Activated gamma-delta T cell treated with Interleukin-2 at 50 U/mL for 16 hours (primary cell): ENCODE results near the gene PRDM16.

ENCODE experiments used
- DNase-seq: peaks from one replicate; pipeline ENCODE4 v3.0.0-alpha.2; 2020

Gene PRDM16

DNA sequence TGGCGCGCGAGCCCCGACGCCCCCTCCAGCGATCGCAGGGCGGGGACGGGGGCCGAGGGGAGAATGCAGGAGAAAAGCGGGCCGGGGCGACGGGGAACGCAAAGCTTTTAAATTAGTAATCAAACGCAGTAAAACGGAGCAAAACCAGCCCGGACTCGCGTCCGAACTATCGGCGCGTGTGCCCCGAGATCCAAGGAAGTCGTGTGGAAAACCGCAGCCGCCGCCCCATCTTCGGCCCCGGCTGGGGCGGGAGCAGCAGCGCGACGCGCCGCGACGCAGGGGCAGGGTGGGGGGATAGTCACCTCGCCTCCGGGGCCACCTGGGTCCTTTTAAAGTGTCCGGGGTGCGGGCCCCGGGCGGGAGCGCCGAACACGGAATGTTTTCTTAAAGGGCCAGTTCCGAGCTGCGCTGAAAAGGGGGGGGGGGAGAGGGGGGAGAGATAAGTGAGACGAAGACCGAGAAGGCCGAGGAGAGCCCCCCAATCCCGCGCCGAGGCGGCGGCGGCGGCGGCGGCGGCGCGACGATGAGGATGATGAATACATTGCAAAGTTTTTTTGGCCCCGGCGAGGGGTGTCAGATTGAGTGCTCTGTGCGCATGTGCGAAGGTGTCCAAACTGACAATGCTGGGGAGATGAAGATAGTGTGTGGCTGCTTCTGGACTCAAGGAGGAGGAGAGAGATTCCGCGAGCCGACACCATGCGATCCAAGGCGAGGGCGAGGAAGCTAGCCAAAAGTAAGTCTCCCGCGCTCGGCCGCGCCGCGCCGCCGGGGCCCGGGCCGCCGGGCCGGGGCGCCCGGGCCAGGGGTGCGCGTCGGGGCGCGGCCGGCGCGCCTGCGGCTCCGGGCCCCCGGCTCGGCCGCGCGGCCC is at the start of gene PRDM16:
PRDM16 (plus strand) TSS at position 640 of the 868 bp plus-strand sequence; CDS start at position 697, 57 bp downstream.
- DNase-seq: no peak

DNA sequence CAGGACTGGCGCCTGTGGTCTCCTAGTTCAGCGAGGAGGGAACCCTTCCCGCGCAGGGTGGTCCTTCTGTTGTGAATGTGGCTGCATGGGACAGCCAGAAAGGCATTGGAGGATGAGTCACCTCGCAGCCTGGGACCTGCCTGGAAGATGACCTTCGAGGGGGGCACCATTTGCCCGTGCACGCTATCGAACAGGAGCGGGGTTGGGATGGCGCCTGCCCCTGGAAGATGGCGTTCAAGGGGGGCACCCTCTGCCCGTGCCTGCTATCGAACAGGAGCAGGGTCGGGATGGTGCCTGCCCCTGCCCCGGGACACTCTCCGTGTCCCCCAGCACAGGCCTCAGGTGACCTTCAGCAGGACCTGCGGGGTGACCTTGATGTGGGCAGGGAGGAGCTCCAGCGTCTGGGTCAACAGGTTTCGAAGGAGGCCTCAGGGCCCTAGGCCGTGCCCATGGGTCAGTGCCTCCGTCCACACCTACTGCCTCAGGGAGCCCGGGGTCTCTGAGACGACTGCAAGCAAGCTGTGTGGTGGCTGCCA is 49.4 kb upstream of the PRDM16 start:
- DNase-seq: no peak

DNA sequence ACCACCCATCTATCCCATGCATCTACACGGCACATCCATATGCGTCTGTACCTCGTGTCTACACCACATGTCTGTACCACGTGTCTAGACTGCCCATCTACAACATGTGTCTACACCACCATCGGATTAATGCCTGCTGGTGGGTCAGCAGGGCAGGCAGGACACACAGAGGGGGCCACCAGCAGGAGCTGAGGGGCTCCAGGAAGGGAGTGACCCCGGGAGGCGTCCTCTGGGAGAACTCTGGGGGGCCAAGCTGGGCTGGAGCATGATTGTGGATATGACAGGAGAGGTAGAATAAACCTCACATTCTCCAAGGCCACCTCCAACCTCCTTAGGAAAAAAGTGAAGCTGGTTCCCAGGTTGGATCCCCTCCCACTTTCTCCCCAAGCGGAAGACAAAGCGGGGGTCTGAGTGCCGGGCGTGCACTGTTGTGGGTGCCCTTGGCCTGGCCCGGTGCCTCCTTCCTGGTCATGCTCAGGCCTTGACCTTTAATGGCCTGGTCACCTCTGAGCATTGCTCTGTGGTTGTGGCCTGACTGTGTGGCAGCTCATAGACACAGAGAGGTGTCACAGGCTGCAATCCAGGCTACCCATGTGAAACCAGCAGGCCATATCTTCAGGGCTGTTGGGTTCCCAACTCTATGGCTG is 48.6 kb upstream of the PRDM16 start:
- no peak for DNase-seq

DNA sequence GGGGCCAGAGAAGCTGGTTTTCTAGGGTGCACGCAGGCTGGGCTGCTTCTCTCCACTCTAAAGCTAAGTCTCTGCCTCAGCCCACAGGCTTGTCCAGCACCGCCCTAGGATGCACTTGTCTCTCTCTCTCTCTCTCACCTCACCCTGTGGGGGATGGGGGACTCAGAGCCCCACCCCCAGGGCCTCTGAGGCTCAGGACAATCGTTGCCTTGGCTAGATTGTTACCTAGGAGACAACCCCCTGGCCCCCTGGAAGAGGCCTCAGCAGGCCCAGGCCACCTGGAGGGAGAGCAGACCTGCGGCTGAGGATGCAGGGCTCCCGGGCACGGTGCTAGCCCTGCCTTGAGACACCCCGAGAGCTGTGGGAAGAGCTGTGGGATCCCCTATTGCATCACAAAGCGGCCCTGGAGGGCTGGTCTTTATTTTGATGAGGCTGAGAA is 47.8 kb upstream of the PRDM16 start, which contains the start of gene ACTRT2:
ACTRT2 (plus strand) TSS at position 235 of the 439 bp plus-strand sequence. CDS start 220 bp downstream, outside the sequence.
- no peak for DNase-seq

DNA sequence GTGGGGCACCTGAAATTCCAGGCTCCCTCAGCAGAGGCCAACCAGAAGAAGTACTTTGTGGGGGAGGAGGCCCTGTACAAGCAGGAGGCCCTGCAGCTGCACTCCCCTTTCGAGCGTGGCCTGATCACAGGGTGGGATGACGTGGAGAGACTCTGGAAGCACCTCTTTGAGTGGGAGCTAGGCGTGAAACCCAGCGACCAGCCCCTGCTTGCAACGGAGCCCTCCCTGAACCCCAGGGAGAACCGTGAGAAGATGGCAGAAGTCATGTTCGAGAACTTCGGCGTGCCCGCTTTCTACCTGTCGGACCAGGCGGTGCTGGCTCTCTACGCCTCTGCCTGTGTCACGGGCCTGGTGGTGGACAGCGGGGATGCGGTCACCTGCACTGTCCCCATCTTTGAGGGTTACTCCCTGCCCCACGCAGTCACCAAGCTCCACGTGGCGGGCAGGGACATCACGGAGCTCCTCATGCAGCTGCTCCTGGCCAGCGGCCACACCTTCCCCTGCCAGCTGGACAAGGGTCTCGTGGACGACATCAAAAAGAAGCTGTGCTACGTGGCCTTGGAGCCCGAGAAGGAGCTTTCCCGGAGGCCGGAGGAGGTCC is 47.1 kb upstream of the PRDM16 start:
- no peak for DNase-seq

DNA sequence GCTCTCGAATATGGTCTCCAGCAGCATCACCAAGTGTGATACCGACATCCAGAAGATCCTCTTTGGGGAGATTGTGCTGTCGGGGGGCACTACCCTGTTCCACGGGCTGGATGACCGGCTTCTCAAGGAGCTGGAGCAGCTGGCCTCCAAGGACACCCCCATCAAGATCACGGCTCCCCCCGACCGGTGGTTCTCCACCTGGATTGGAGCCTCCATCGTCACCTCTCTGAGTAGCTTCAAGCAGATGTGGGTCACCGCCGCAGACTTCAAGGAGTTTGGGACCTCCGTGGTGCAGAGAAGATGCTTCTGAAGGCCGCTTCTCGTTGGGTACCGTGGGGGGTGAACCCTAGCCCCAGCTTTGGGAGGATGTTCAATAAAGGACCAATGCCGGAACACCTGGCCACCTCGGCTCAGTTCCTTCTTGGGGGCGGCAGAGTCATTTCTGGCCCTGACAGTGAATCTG is 46.5 kb upstream of the PRDM16 start:
- DNase-seq: no peak

DNA sequence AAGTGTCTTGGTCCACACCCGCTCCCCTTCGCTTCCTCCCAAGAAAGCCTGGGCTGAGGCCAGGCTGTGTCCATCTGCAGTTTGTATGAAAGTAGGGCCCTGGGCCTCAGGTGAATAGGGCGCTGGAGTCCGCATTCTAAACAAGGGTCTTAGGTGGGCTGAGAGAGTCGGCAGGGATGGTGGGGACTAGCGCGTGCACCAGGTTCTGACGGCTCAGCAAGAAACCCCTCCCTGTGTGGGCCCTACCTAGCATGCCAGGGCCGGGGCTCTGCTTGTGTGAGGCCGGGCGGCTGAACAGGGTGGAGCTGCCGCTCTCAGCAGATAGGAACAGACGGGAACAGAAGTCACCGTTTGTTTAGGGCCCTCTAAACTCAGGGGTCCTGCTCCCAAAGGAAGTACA is 46.0 kb upstream of the PRDM16 start:
- no peak for DNase-seq

DNA sequence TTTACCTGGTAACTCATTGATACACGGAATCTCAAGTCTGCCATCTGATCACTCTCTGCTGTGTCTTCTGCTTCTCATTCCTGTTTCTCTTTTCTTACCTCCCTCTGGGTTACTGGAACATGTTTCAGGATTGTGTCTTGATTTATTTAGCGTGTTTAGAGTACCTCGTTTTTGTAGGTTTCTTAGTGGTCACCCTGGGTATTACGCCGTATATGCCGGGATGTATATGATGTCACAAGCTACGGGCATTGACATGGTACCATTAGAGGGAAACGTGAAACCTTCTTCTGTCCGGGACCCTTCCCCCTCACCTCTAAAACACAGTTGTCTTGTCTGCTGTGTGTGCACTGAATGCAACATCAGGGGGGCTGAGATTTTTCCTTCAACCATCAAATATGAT is 45.0 kb upstream of the PRDM16 start:
- no peak for DNase-seq

DNA sequence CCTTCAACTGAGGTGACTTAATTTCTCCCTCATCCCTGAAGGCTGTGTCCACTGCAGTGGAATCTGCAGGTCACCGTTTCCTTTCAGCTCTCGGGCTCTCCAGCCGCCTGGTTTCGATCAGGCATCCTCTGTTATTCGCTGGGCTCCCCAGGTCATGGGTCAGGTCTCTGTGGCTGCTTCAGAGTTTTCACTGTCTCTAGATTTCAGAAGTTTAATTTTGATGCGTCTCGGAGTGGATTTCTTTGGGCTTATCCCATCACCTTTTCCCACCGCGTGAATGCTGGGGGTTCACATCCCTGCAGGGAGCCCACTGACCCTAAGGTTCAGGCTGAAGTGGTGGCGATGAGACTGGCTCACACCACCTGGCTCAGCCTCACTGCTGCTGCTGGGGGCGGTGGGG is 44.4 kb upstream of the PRDM16 start:
- DNase-seq: no peak

- DNase-seq: no peak
Observed at GRCh38 chr1:3026124-3026523, 42.9 kb upstream of the PRDM16 start.

DNA sequence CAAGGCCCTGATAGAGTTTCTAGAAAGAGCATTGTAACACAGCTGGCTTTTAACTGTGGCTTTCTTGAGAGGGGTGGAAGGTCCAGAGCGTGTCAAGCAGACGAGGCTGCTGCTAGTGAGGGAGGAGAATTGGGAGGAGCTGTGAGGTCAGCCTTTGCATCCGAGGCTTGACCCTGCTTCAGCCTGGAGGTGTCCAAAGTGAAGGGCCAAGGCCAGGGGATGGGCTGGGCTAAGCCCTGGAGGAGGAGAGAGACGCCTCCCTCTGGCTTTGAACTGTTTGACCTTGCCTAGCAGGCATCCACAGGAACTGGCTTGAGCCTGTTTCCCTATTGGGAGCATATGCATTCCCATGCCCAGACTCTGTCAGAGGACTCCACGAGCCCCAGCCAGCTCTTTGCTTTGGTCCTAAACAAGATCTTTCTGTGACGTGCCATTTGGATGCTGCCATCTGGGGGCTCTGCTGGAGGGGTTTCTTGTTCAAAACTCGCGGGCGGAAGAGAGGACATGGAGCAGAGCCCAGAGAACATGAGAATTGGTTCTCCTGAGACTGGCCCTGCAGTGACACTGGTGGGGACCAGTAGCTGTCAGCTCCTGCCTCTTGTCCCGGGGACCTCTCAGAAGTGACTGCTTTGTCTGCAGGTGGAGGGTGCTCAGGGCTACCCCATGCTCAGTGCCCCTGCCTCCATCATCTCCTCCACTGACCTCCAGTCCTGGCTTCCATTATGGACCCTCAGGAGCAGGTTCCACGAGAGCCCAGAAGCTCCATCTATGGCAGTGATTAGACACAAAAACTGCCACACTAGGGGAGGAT is 42.2 kb upstream of the PRDM16 start:
- no peak for DNase-seq

- DNase-seq: no peak
Observed at GRCh38 chr1:3027611-3028371, 41.2 kb upstream of the PRDM16 start.

GRCh38 chr1:3028531-3029282 is 40.3 kb upstream of the PRDM16 start:
- no peak for DNase-seq

DNA sequence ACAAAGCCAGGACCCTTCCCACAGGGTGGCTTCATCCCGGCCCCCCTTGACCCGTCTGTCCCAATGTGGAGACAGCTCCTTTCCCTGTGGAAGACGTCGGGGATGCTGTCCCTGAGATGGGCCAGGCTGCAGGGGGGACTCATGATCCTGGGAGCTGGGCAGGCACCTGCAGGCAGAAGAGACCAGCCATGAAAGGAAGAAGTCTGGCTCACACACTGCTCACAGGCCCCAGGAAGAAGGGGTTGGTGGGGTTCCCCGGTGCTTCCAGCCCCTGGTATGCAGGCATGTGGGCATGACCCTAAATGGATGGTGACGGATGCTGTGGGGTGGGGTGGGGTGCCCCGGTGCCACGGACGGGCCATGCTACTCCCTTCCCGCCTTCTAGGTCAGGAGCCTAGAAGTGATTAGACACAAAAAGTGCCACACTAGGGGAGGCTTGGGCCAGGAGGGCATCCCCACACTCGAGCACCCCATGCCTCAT is 39.5 kb upstream of the PRDM16 start:
- DNase-seq: no peak

- no peak for DNase-seq
Observed at GRCh38 chr1:3029991-3030662, 38.9 kb upstream of the PRDM16 start.

GRCh38 chr1:3030663-3031381 is 38.2 kb upstream of the PRDM16 start:
- no peak for DNase-seq

DNA sequence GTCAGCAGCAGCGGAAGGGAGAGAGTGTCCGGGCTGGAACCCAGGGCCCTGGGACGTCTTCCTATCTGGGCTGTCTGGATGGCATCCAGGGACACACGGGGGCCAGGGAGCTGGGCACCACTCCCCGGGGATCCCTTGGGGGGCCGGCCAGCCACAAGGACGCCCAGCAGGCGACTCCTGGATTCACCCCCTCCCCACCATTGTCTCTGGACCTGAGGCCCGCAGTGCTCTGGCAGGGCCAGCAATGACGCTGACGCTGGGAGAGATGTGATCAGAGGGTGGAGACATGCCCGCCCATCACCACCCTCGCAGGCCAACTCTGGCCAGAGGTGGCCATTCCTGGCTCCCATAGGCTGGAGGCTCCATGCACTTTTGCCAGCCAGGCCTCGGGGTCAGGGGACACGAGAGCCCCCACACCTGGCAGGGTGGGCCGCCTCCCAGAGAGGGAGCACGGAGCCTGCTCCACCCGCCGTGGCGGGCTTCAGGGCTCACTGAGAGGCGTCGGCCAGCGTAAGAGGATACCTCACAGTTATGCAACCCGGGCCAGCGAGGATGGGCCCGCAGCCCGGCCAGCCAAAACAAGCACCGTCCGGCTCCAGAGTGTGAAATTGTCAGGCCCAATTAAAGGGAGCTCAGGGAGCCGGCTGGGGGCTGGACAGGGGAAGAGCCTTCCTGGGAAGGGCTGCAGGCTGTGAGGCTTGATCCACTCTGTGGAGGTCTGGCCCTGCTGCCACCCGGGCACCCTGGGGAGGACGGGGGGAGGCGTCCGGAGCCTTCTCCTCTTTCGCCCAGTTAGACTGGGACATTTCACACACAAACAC is 37.4 kb upstream of the PRDM16 start:
- no peak for DNase-seq

GRCh38 chr1:3032371-3033039 is 36.5 kb upstream of the PRDM16 start:
- no peak for DNase-seq
